ENCODE results near the gene TOP3A.

GRCh38 chr17:18323007-18323406, 8.2 kb upstream of the TOP3A start:
- TF ChIP-seq CTCF (IDR thresholded peaks at IDR 0.05) (no peak), POLR2AphosphoS5 (IDR thresholded peaks at IDR 0.05) (no peak), EP300 (IDR thresholded peaks at IDR 0.05; ENCODE audit: low read depth) (no peak), POLR2A (IDR thresholded peaks at IDR 0.05) (no peak)

All from transverse colon (tissue), 4 donors.